BJ (cell line): Measurements from ENCODE around the gene IFIT1B. TPM values are rescaled to one million over a fixed set of nuclear protein-coding genes. Genes with fewer than 3 reads are reported as not detected.
A peak's percentile ranks its signal among the peaks of the same experiment; 100 is the strongest.
"Not testable (repeated sequence)": the region's sequence is repeated elsewhere in the genome, so short reads cannot be mapped to it uniquely, and the experiment has no call there.

Experiments used
- CTCF ChIA-PET: fragments of 350-600 bp; formaldehyde crosslinking; extraction: SDS; loops from one replicate; lab custom pipeline; 2021; ENCODE audit warnings: antibody characterized with exemption, inconsistent platforms; lab: Yijun Ruan, JAX
- POLR2A ChIA-PET: fragments of 300-600 bp; sonication (Branson Sonifier 250); formaldehyde crosslinking; extraction: SDS; loops from one replicate; lab custom pipeline; 2021; ENCODE audit warnings: antibody characterized with exemption; lab: Charles Lee
- DNase-seq: peaks from one replicate; pipeline ENCODE4 v3.0.0-alpha.2; 2011; ENCODE audit warnings: low read depth
- H3K27me3 ChIP-seq: 2 replicates; pipeline ENCODE4 v1.6.0; 2011; ENCODE audit warnings: low read length; ENCODE audit not compliant: control insufficient read depth, insufficient read depth
- H3K36me3 ChIP-seq: 2 replicates; pipeline ENCODE4 v1.5.1; 2011; ENCODE audit warnings: low read length; ENCODE audit not compliant: control insufficient read depth, insufficient read depth
- H3K4me3 ChIP-seq: 2 replicates; pipeline ENCODE4 v1.5.1; 2011; ENCODE audit warnings: low read depth, mild to moderate bottlenecking, control low read depth, low read length
- polyA plus RNA-seq: library from polyadenylated mRNA; depleted of rRNA; stranded (reverse); fragments of >200 nt; gene quantifications from 2 replicates; pipeline ENCODE4 v1.2.3, GENCODE V29; 2011
- TF ChIP-seq, protein P1 (sequence below): IDR thresholded peaks from 2 replicates; pipeline ENCODE4 v1.5.1; 2011; ENCODE audit warnings: low read depth, mild to moderate bottlenecking, control low read depth, inconsistent platforms, low read length, moderate library complexity; ENCODE audit not compliant: insufficient read depth

Gene IFIT1B
- polyA plus RNA-seq, 1 experiment: not detected

DNA sequence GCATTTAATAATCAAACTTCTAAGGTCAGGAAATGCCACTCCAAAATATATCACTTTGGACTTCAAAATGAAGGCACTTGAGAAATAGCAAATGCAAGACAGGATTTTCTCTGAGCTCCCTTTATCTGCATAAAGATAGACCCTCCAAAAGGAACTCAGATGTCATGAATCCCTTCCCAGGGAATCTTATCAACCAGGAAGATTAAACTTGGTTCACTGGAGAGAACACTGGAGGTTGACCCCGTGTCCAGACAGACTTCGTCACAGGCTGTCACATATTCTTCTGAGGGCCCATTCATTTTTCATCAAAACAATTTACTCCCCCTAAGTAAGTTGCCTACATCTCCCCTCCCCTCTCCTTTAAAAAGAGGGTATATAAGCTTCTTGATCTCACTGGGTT lies 28.9 kb upstream of the IFIT1B start:
- TF ChIP-seq, protein P1, sequence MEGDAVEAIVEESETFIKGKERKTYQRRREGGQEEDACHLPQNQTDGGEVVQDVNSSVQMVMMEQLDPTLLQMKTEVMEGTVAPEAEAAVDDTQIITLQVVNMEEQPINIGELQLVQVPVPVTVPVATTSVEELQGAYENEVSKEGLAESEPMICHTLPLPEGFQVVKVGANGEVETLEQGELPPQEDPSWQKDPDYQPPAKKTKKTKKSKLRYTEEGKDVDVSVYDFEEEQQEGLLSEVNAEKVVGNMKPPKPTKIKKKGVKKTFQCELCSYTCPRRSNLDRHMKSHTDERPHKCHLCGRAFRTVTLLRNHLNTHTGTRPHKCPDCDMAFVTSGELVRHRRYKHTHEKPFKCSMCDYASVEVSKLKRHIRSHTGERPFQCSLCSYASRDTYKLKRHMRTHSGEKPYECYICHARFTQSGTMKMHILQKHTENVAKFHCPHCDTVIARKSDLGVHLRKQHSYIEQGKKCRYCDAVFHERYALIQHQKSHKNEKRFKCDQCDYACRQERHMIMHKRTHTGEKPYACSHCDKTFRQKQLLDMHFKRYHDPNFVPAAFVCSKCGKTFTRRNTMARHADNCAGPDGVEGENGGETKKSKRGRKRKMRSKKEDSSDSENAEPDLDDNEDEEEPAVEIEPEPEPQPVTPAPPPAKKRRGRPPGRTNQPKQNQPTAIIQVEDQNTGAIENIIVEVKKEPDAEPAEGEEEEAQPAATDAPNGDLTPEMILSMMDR: no peak
- POLR2A ChIA-PET: no interaction called here
- Histone ChIP-seq H3K4me3 (no peak overlapping the region), H3K36me3 (no peaks in the 10 kb centered on the region), H3K27me3 (no peaks in the 10 kb centered on the region)
- CTCF ChIA-PET: interaction anchor here (1.0 kb wide), 1 partner anchor 20 kb away, joined by 4 read pairs; no protein-coding TSS in a partner anchor
- no peak for DNase-seq

DNA sequence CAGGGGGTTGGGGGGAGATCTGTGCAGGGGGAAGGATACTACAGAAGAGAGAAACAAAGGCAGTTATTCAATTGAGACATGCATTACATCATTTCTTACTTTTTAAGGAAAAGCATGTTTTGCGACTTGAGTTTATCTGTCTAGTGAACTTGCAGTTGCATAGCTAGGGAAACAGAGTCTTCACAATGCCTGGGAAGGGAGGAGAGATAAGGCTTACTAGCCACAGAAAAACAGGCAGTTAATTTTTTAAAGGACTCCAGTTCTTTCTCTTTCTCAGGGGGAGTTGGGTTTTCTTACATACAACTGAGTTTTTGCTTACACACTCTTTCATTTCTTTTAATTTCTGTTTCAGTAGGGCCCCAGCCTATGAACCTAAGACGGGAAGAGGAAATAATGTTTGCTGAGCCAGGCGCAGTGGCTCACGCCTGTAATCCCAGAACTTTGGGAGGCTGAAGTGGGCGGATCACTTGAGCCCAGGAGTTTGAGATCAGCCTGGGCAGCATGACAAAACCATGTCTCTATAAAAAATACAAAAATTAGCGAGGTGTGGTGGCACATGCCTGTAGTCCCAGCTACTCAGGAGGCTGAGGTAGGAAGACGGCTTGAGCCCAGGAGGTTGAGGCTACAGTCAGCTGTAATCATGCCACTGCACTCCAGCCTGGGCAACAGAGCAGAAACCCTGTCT lies 27.1 kb upstream of the IFIT1B start:
- H3K27me3 ChIP-seq, H3K36me3 ChIP-seq, DNase-seq, H3K4me3 ChIP-seq, POLR2A ChIA-PET: not testable (repeated sequence)
- CTCF ChIA-PET: interaction anchor here (1.2 to 2.4 kb wide), 2 partner anchors 19 to 68 kb away, joined by 3 to 11 read pairs; no protein-coding TSS in a partner anchor

DNA sequence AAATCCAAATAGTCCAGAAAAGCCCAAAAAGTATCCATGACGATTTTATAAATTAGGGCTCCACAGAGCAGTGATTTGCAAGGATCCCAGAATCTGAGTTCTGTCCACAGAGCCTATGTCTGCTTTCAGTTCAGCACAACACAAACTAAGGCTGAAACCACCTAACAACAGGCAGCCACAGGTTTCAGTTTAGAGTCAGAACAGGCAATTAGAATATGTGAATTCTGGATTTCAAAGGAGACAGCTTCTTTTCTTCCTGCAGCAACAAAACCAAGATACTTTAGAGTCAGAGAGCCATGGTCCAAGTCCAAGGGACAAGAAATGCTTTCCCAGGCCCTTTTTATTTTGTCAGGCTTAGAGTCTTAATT lies 26.5 kb upstream of the IFIT1B start:
- ChIA-PET CTCF (interaction anchor here (0.8 to 2.4 kb wide), 3 partner anchors 18 to 68 kb away, joined by 3 to 11 read pairs (median 3); no protein-coding TSS in a partner anchor), POLR2A (no interaction called here)
- TF ChIP-seq, protein P1: no peak
- Histone ChIP-seq H3K4me3 (no peak overlapping the region), H3K27me3 (no peaks in the 10 kb centered on the region), H3K36me3 (no peaks in the 10 kb centered on the region)
- no peak for DNase-seq

DNA sequence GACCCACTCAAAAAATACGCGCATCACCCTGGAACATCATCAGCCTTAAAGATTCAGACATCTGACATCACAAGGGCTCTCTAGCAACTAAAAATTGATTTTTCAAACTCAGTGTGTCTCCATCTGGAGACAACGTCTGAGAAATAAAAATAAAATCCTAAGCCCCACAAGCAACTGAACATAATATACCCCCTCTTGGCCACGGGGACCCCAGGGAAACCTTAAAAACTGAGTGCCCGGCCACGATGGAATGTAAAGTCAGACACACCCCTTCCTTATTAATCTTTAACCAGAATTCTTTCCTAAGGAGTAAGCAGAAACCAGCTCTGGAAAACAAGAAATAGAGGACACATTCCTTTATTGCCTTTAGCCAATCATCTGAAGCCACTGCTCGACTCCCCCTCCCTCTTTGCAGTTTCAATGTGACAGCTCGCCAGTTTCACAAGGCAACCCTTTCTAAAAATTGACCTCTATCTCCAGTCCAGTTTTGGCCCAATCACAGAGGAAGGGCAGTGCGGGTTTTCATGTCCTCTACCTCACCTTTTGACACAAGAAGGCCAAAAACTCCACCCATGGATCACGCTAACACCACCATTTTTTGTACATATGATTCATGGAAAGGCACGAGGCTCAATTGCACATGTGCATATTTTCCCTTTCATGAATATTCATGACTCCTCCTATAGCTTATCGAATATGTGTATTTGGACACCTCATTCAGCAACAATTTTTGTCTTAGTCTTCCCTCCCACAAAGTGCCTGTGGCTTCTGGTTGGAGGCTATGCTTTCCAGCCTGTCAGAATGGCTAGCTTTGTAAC lies 25.9 kb upstream of the IFIT1B start:
- peak; percentile 99 for DNase-seq
- Histone ChIP-seq H3K27me3 (no peaks in the 10 kb centered on the region), H3K4me3 (no peak overlapping the region), H3K36me3 (no peaks in the 10 kb centered on the region)
- TF ChIP-seq, protein P1: no peak
- ChIA-PET CTCF (interaction anchor here (0.7 to 2.4 kb wide), 3 partner anchors 18 to 502 kb away, joined by 3 to 11 read pairs (median 3); no protein-coding TSS in a partner anchor), POLR2A (no interaction called here)

DNA sequence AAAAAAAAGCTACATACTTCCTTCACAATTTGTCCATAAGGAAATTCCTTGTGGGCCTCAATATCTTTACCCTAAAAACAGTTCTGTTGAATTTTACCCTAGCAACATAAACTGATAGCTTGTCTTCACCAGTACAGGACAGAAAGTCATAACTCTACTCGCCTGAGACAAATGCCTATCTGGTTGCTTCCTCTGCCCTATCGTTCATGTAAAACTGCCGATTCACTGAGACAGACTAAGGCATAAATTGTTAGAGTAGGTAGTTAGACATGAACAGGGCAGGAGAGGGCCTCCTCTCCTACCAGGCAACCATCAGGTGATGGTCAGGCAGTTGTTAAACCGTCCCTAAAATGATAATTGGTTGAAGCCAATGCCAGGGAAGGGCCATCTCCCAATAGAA lies 25.1 kb upstream of the IFIT1B start:
- H3K4me3 ChIP-seq: no peak overlapping the region
- no peaks in the 10 kb centered on the region for H3K36me3 ChIP-seq
- ChIA-PET CTCF (interaction anchor here (2.4 kb wide), 1 partner anchor 17 kb away, joined by 11 read pairs; no protein-coding TSS in a partner anchor), POLR2A (interaction anchor here (0.6 kb wide), 2 partner anchors 62 to 91 kb away, joined by 7 read pairs; no protein-coding TSS in a partner anchor)
- H3K27me3 ChIP-seq: no peaks in the 10 kb centered on the region
- TF ChIP-seq, protein P1: no peak
- no peak for DNase-seq
